Measurements from ENCODE around the gene STK10.

The STK10 gene

GRCh38 chr5:172093965-172094364 lies 94.1 kb downstream of the STK10 start:
- in situ Hi-C loops (cut with HindIII; ENCODE audit: low sequenced_read_pairs) = no loop called here

GRCh38 chr5:172093559-172093958 lies 94.5 kb downstream of the STK10 start:
- in situ Hi-C loops (cut with HindIII; ENCODE audit: low sequenced_read_pairs) = no loop called here

- in situ Hi-C loops (cut with HindIII; ENCODE audit: low sequenced_read_pairs) = no loop called here
Measured at GRCh38 chr5:172091956-172092732, 95.9 kb downstream of the STK10 start.

GRCh38 chr5:172090976-172091547 lies 97.0 kb downstream of the STK10 start:
- in situ Hi-C loops (cut with HindIII; ENCODE audit: low sequenced_read_pairs) = no loop called here

- in situ Hi-C loops (cut with HindIII; ENCODE audit: low sequenced_read_pairs) = no loop called here
Measured at GRCh38 chr5:172089298-172090117, 98.5 kb downstream of the STK10 start.

GRCh38 chr5:172088801-172089200 lies 99.2 kb downstream of the STK10 start:
- in situ Hi-C loops (cut with HindIII; ENCODE audit: low sequenced_read_pairs) = no loop called here

GRCh38 chr5:172086194-172086975 lies 101.6 kb downstream of the STK10 start:
- in situ Hi-C loops (cut with HindIII; ENCODE audit: low sequenced_read_pairs) = no loop called here

- in situ Hi-C loops (cut with HindIII; ENCODE audit: low sequenced_read_pairs) = no loop called here
Measured at GRCh38 chr5:172085738-172086137, 102.3 kb downstream of the STK10 start.

- in situ Hi-C loops (cut with HindIII; ENCODE audit: low sequenced_read_pairs) = loop anchor here (5.0 kb wide), 3 partner anchors 85 to 210 kb away; no protein-coding TSS in a partner anchor
Measured at GRCh38 chr5:172082180-172082579, 105.8 kb downstream of the STK10 start.

- in situ Hi-C loops (cut with HindIII; ENCODE audit: low sequenced_read_pairs) = loop anchor here (5.0 kb wide), 3 partner anchors 83 to 212 kb away; no protein-coding TSS in a partner anchor
Measured at GRCh38 chr5:172079876-172080275, 108.1 kb downstream of the STK10 start.

GRCh38 chr5:172078726-172079345 lies 109.2 kb downstream of the STK10 start:
- in situ Hi-C loops (cut with HindIII; ENCODE audit: low sequenced_read_pairs) = no loop called here

GRCh38 chr5:172077664-172078425 lies 110.2 kb downstream of the STK10 start:
- in situ Hi-C loops (cut with HindIII; ENCODE audit: low sequenced_read_pairs) = no loop called here

- in situ Hi-C loops (cut with HindIII; ENCODE audit: low sequenced_read_pairs) = no loop called here
Measured at GRCh38 chr5:172076761-172077244, 111.2 kb downstream of the STK10 start.

- in situ Hi-C loops (cut with HindIII; ENCODE audit: low sequenced_read_pairs) = no loop called here
Measured at GRCh38 chr5:172075656-172076055, 112.4 kb downstream of the STK10 start.

GRCh38 chr5:172074896-172075295 lies 113.1 kb downstream of the STK10 start:
- in situ Hi-C loops (cut with HindIII; ENCODE audit: low sequenced_read_pairs) = no loop called here

GRCh38 chr5:172071309-172071875 lies 116.6 kb downstream of the STK10 start:
- in situ Hi-C loops (cut with HindIII; ENCODE audit: low sequenced_read_pairs) = no loop called here

- in situ Hi-C loops (cut with HindIII; ENCODE audit: low sequenced_read_pairs) = no loop called here
Measured at GRCh38 chr5:172065431-172066065, 122.5 kb downstream of the STK10 start.

- in situ Hi-C loops (cut with HindIII; ENCODE audit: low sequenced_read_pairs) = no loop called here
Measured at GRCh38 chr5:172064766-172065165, 123.3 kb downstream of the STK10 start.

GRCh38 chr5:172064358-172064757 lies 123.7 kb downstream of the STK10 start:
- in situ Hi-C loops (cut with HindIII; ENCODE audit: low sequenced_read_pairs) = no loop called here

Data from endothelial cell of hepatic sinusoid (primary cell).